GM23338 (cell line): ENCODE results near the gene RAB42. TPM values are rescaled to one million over a fixed set of nuclear protein-coding genes. Genes with fewer than 3 reads are reported as not detected.
A peak's percentile ranks its signal among the peaks of the same experiment; 100 is the strongest.

ENCODE experiments used
- ATAC-seq: fragments of 200-7000 bp; cut with Tn5 transposase; 3 replicates; pipeline ENCODE4 v1.9.1; 2020
- DNase-seq: peaks from one replicate; pipeline ENCODE4 v3.0.0-alpha.2; 2015; ENCODE audit warnings: low spot score
- H2AFZ ChIP-seq: fragments of 200-600 bp; sonication (generic); 2 replicates; pipeline ENCODE4 v1.8.0; 2016; ENCODE audit warnings: antibody characterized with exemption, mild to moderate bottlenecking, moderate library complexity
- H3F3A ChIP-seq: fragments of 200-600 bp; sonication (generic); replicated peaks from 2 replicates; pipeline ENCODE4 v1.8.0; 2017; ENCODE audit warnings: antibody characterized with exemption, mixed run types, low read depth
- H3K27ac ChIP-seq: fragments of 200-600 bp; sonication (generic); 2 replicates; pipeline ENCODE4 v1.6.1; 2016; ENCODE audit warnings: low read depth
- H3K27me3 ChIP-seq: fragments of 200-600 bp; sonication (generic); 2 replicates; pipeline ENCODE4 v1.8.0; 2016; ENCODE audit warnings: mild to moderate bottlenecking, mixed run types, moderate library complexity; ENCODE audit not compliant: insufficient read depth
- H3K36me3 ChIP-seq: fragments of 200-600 bp; sonication (generic); 2 replicates; pipeline ENCODE4 v1.8.0; 2016; ENCODE audit warnings: mild to moderate bottlenecking; ENCODE audit not compliant: insufficient read depth
- H3K4me1 ChIP-seq: fragments of 200-600 bp; sonication (generic); 2 replicates; pipeline ENCODE4 v1.8.0; 2016; ENCODE audit warnings: mild to moderate bottlenecking, moderate library complexity; ENCODE audit not compliant: insufficient read depth
- H3K4me2 ChIP-seq: fragments of 200-600 bp; sonication (generic); 2 replicates; pipeline ENCODE4 v1.7.1; 2017; ENCODE audit warnings: mixed run types
- H3K4me3 ChIP-seq: fragments of 200-600 bp; sonication (generic); 2 replicates; pipeline ENCODE4 v1.6.1; 2016; ENCODE audit warnings: mixed run types
- H3K79me2 ChIP-seq: fragments of 200-600 bp; sonication (generic); replicated peaks from 2 replicates; pipeline ENCODE4 v1.8.0; 2017; ENCODE audit warnings: mild to moderate bottlenecking; ENCODE audit not compliant: insufficient read depth
- H3K9me2 ChIP-seq: fragments of 200-600 bp; sonication (generic); 2 replicates; pipeline ENCODE4 v1.8.0; 2017; ENCODE audit not compliant: insufficient read depth
- H4K20me1 ChIP-seq: fragments of 200-600 bp; sonication (generic); replicated peaks from 2 replicates; pipeline ENCODE4 v1.8.0; 2017; ENCODE audit warnings: mild to moderate bottlenecking; ENCODE audit not compliant: insufficient read depth
- H3K27ac Mint-ChIP-seq: 2 replicates; pipeline ENCODE4 v1.8.0; 2020; ENCODE audit warnings: inconsistent platforms, mild to moderate bottlenecking, moderate library complexity, mixed read lengths
- H3K27me3 Mint-ChIP-seq: 3 replicates; pipeline ENCODE4 v1.8.0; 2022; ENCODE audit warnings: low read depth, mild to moderate bottlenecking, moderate library complexity, mixed read lengths, inconsistent platforms; ENCODE audit not compliant: insufficient read depth, poor library complexity
- H3K36me3 Mint-ChIP-seq: 3 replicates; pipeline ENCODE4 v1.8.0; 2021; ENCODE audit warnings: low read depth, mild to moderate bottlenecking, inconsistent platforms, moderate library complexity, mixed read lengths
- H3K4me1 Mint-ChIP-seq: 3 replicates; pipeline ENCODE4 v1.8.0; 2020; ENCODE audit warnings: mild to moderate bottlenecking, inconsistent platforms, mixed read lengths
- H3K4me3 Mint-ChIP-seq: 3 replicates; pipeline ENCODE4 v1.8.0; 2021; ENCODE audit warnings: moderate library complexity, mild to moderate bottlenecking, inconsistent platforms, mixed read lengths
- H3K9me3 Mint-ChIP-seq: 3 replicates; pipeline ENCODE4 v1.8.0; 2020; ENCODE audit warnings: moderate library complexity, mild to moderate bottlenecking, inconsistent platforms, mixed read lengths
- CREB1 ChIP-seq: fragments of 250-450 bp; sonication (Bioruptor Pico); IDR thresholded peaks from 2 replicates; pipeline ENCODE4 v1.5.0; 2020; ENCODE audit warnings: low read depth, mild to moderate bottlenecking, moderate library complexity
- EZH2 ChIP-seq: fragments of 200-600 bp; sonication (generic); IDR thresholded peaks from one replicate; pipeline ENCODE4 v1.8.0; 2017; ENCODE audit warnings: antibody characterized with exemption, mild to moderate bottlenecking, low read depth; ENCODE audit not compliant: unreplicated experiment
- EZH2phosphoT487 ChIP-seq: fragments of 200-600 bp; sonication (generic); IDR thresholded peaks from one replicate; pipeline ENCODE4 v1.8.1; 2018; ENCODE audit warnings: antibody characterized with exemption; ENCODE audit not compliant: unreplicated experiment
- JUNB ChIP-seq: IDR thresholded peaks from one replicate; pipeline ENCODE4 v1.6.1; 2016; ENCODE audit warnings: antibody characterized with exemption; ENCODE audit not compliant: unreplicated experiment
- NANOG ChIP-seq: IDR thresholded peaks from 2 replicates; pipeline ENCODE4 v1.6.1; 2016; ENCODE audit warnings: antibody characterized with exemption, borderline replicate concordance
- POLR2AphosphoS5 ChIP-seq: IDR thresholded peaks from 2 replicates; pipeline ENCODE4 v1.6.1; 2016; ENCODE audit warnings: antibody characterized with exemption, low read depth
- STAT1 ChIP-seq: IDR thresholded peaks from one replicate; pipeline ENCODE4 v1.6.1; 2016; ENCODE audit warnings: antibody characterized with exemption; ENCODE audit not compliant: unreplicated experiment
- ZNF331 ChIP-seq: fragments of 250-450 bp; sonication (Bioruptor Pico); IDR thresholded peaks from 2 replicates; pipeline ENCODE4 v1.5.0; 2020; ENCODE audit warnings: low read depth, mild to moderate bottlenecking, moderate library complexity
- polyA plus RNA-seq: library from polyadenylated mRNA; unstranded; fragments of >200 nt; fragmentation: Nextera tagmentation; extraction: Ambion mirVana; gene quantifications from 2 replicates; pipeline ENCODE4 v1.2.1, GENCODE V29; 2016
- total RNA-seq: library from RNA; depleted of rRNA; stranded (reverse); fragments of >200 nt; shearing (Covaris generic); gene quantifications from 2 replicates; pipeline ENCODE4 v1.2.3, GENCODE V29; 2014
- TF ChIP-seq, protein P1 (sequence below): IDR thresholded peaks from one replicate; pipeline ENCODE4 v1.6.1; 2018; ENCODE audit warnings: antibody characterized with exemption; ENCODE audit not compliant: unreplicated experiment
- TF ChIP-seq, protein P2 (sequence below), 2 experiments: fragments of 200-600 bp in 1 of 2; sonication (generic) in 1 of 2; conservative IDR thresholded peaks; 2 replicates each; pipeline versions ENCODE4 v1.5.1 to v1.6.1; 2016 to 2017; ENCODE audit warnings: antibody characterized with exemption in 2 of 2, low read depth in 2 of 2, mild to moderate bottlenecking in 2 of 2, moderate library complexity in 1 of 2
- TF ChIP-seq, protein P3 (sequence below): IDR thresholded peaks from 2 replicates; pipeline ENCODE4 v1.6.1; 2016; ENCODE audit warnings: antibody characterized with exemption

The RAB42 gene
- total and polyA plus RNA-seq, 2 experiments from 2014 or later = 13.0 to 17.7 TPM

DNA sequence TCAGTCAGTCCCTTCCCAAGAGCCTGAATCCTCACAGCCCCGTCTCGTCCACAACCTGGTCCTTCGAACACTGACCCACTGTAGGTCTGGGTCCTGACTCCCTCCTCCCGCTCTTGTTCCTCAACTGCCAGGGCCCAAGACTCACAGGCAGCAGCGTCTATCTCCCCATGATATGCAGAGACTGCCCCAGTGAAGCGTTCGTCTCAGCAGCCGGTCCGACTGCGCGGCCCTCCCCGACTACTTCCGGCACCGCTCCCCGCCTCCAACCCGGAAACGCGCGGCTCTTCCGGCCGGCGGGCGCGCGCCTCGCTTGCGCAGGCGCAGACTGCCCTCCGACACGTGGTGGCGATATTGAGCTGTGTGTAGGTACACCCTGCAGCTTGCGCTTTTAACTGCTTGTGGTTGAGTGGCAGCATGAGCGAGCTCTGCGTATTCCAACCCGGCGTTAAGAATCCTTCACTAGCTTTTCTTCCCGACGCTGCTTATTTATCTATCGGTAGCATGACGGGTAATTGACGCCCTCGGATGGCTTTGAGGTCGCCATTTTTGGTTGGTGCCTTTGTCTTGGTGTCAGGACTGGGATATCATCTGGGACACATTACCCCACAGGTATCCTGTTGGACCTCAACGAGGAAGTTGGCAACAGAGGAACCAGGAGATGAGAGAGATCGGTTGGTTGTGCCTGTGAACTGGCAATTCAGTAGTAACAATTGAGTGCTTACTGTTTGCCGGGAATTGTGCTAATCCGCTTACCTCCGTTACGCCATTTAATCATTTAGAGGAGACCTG, 51.0 kb downstream of the RAB42 start, which contains the start of gene TAF12:
TAF12 (minus strand) TSS at position 221 of the 789 bp plus-strand sequence. CDS start 20,986 bp downstream, outside the sequence.
- peak within 1 kb of the TSS; percentile 83 for H2AFZ ChIP-seq
- H3F3A ChIP-seq = peaks cover 14% of the 10 kb centered on the region
- peak within 1 kb of the TSS; percentile 94 for H3K27ac ChIP-seq
- peak within 1 kb of the TSS; percentile 98 for H3K27ac Mint-ChIP-seq
- H3K27me3 ChIP-seq = no peaks in the 10 kb centered on the region
- H3K36me3 Mint-ChIP-seq = no peaks in the 10 kb centered on the region; the same call in 2 of the 3 replicates
- peaks cover 27% of the 10 kb centered on the region for H3K79me2 ChIP-seq
- H3K4me2 ChIP-seq = peak within 1 kb of the TSS; percentile 96
- no peaks in the 10 kb centered on the region for H3K36me3 ChIP-seq
- H3K4me3 ChIP-seq = peak within 1 kb of the TSS; percentile 97
- H3K9me2 ChIP-seq = no peaks in the 10 kb centered on the region
- H3K9me3 Mint-ChIP-seq = no peaks in the 10 kb centered on the region
- TF ChIP-seq EZH2 (no peak), CREB1 (peak; percentile 25), EZH2phosphoT487 (no peak), POLR2AphosphoS5 (peak; percentile 98), NANOG (no peak), STAT1 (no peak), JUNB (no peak), ZNF331 (CRISPR knock-in tag) (no peak)
- TF ChIP-seq, protein P1, sequence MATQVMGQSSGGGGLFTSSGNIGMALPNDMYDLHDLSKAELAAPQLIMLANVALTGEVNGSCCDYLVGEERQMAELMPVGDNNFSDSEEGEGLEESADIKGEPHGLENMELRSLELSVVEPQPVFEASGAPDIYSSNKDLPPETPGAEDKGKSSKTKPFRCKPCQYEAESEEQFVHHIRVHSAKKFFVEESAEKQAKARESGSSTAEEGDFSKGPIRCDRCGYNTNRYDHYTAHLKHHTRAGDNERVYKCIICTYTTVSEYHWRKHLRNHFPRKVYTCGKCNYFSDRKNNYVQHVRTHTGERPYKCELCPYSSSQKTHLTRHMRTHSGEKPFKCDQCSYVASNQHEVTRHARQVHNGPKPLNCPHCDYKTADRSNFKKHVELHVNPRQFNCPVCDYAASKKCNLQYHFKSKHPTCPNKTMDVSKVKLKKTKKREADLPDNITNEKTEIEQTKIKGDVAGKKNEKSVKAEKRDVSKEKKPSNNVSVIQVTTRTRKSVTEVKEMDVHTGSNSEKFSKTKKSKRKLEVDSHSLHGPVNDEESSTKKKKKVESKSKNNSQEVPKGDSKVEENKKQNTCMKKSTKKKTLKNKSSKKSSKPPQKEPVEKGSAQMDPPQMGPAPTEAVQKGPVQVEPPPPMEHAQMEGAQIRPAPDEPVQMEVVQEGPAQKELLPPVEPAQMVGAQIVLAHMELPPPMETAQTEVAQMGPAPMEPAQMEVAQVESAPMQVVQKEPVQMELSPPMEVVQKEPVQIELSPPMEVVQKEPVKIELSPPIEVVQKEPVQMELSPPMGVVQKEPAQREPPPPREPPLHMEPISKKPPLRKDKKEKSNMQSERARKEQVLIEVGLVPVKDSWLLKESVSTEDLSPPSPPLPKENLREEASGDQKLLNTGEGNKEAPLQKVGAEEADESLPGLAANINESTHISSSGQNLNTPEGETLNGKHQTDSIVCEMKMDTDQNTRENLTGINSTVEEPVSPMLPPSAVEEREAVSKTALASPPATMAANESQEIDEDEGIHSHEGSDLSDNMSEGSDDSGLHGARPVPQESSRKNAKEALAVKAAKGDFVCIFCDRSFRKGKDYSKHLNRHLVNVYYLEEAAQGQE = no peak
- TF ChIP-seq, protein P2, sequence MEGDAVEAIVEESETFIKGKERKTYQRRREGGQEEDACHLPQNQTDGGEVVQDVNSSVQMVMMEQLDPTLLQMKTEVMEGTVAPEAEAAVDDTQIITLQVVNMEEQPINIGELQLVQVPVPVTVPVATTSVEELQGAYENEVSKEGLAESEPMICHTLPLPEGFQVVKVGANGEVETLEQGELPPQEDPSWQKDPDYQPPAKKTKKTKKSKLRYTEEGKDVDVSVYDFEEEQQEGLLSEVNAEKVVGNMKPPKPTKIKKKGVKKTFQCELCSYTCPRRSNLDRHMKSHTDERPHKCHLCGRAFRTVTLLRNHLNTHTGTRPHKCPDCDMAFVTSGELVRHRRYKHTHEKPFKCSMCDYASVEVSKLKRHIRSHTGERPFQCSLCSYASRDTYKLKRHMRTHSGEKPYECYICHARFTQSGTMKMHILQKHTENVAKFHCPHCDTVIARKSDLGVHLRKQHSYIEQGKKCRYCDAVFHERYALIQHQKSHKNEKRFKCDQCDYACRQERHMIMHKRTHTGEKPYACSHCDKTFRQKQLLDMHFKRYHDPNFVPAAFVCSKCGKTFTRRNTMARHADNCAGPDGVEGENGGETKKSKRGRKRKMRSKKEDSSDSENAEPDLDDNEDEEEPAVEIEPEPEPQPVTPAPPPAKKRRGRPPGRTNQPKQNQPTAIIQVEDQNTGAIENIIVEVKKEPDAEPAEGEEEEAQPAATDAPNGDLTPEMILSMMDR (conservative IDR thresholded peaks at IDR 0.05; ENCODE audit: low read depth in 2 of 2) = peak in 1 of 2 experiments; percentile 70; a peak in 2 of 4 replicates
- TF ChIP-seq, protein P3, sequence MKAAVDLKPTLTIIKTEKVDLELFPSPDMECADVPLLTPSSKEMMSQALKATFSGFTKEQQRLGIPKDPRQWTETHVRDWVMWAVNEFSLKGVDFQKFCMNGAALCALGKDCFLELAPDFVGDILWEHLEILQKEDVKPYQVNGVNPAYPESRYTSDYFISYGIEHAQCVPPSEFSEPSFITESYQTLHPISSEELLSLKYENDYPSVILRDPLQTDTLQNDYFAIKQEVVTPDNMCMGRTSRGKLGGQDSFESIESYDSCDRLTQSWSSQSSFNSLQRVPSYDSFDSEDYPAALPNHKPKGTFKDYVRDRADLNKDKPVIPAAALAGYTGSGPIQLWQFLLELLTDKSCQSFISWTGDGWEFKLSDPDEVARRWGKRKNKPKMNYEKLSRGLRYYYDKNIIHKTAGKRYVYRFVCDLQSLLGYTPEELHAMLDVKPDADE = peak; percentile 45; the same call in 1 of the 2 replicates
- H3K4me1 Mint-ChIP-seq = peaks cover 21% of the 10 kb centered on the region
- peaks cover 22% of the 10 kb centered on the region for H3K27me3 Mint-ChIP-seq
- H3K4me3 Mint-ChIP-seq = peak within 1 kb of the TSS; percentile 99
- H3K4me1 ChIP-seq = peaks cover 15% of the 10 kb centered on the region
- ATAC-seq (peak; percentile 93), DNase-seq (peak; percentile 96)
- H4K20me1 ChIP-seq = no peaks in the 10 kb centered on the region
